ENCODE measurements around the gene TNNC1.

DNA sequence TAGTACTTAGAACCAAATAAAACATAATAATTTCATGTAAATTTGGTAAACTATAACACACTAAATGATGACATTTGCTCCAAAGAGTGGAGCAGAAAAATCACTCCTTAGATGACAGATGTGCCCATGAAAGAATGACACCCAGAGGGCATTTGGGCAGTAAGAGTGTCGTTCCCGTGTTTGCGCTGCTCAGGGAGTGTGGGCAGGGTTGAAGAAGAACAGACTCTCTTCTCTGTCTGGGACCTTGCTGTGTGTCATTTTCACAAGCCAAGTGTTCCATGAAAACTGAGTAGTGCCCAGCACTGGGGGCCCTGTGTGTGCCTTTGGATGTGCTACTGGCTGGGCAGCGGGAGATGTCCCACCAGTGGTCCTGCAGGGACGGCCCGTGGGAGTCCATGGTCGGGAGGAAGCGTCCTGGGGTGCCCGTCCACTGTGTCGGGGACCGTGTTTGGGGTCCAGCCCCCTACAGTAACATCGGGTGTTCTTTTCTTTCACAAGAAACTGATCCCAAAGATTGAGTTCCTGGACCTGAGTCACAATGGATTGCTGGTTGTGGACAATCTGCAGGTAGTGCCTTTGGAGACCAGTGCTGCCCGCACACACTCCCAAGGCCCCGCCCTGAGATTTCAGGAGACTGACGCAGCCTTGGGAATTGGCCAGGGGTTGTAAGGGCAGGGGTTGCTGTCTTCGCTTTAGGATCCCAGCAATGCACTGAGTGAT, 23.4 kb upstream of the TNNC1 start:
- TF ChIP-seq EZH2 (IDR thresholded peaks at IDR 0.05; ENCODE audit: borderline replicate concordance, insufficient read depth, low read depth, low read length, poor library complexity, severe bottlenecking), result no peak
- TF ChIP-seq, protein P1, sequence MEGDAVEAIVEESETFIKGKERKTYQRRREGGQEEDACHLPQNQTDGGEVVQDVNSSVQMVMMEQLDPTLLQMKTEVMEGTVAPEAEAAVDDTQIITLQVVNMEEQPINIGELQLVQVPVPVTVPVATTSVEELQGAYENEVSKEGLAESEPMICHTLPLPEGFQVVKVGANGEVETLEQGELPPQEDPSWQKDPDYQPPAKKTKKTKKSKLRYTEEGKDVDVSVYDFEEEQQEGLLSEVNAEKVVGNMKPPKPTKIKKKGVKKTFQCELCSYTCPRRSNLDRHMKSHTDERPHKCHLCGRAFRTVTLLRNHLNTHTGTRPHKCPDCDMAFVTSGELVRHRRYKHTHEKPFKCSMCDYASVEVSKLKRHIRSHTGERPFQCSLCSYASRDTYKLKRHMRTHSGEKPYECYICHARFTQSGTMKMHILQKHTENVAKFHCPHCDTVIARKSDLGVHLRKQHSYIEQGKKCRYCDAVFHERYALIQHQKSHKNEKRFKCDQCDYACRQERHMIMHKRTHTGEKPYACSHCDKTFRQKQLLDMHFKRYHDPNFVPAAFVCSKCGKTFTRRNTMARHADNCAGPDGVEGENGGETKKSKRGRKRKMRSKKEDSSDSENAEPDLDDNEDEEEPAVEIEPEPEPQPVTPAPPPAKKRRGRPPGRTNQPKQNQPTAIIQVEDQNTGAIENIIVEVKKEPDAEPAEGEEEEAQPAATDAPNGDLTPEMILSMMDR (IDR thresholded peaks at IDR 0.05), result no peak
